K562 (cell line): ENCODE results near the gene TRMU. TPM values are rescaled to one million over a fixed set of nuclear protein-coding genes. Genes with fewer than 3 reads are reported as not detected.
A peak's percentile ranks its signal among the peaks of the same experiment; 100 is the strongest.

Experiments
- DLX4 ChIP-seq: fragments of 250-450 bp; sonication (Bioruptor Pico); IDR thresholded peaks from 2 replicates; pipeline ENCODE4 v1.6.1; 2021; ENCODE audit warnings: mild to moderate bottlenecking
- HINFP ChIP-seq: fragments of 450-650 bp; conservative IDR thresholded peaks from 2 replicates; pipeline ENCODE4 v1.6.1; 2016; ENCODE audit warnings: missing genetic modification characterization, low read depth, mild to moderate bottlenecking, control low read depth, missing compliant biosample characterization
- JUN ChIP-seq, 2 experiments: sonication (generic) in 1 of 2; formaldehyde crosslinking in 1 of 2; IDR thresholded peaks; 2 replicates each; pipeline versions ENCODE4 v1.6.1 to v1.8.0; 2012 to 2022; ENCODE audit warnings: borderline replicate concordance in 2 of 2, mild to moderate bottlenecking in 2 of 2, improper control_type of control experiment in 1 of 2, low read depth in 1 of 2, low read length in 1 of 2, missing genetic modification reagents in 1 of 2
- TCF7L2 ChIP-seq: fragments of 150-350 bp; IDR thresholded peaks from 2 replicates; pipeline ENCODE4 v1.6.1; 2016; ENCODE audit warnings: low read depth, mild to moderate bottlenecking, low read length, moderate library complexity
- ZNF24 ChIP-seq: fragments of 450-650 bp; IDR thresholded peaks from 2 replicates; pipeline ENCODE4 v1.6.1; 2016
- ZNF3 ChIP-seq: fragments of 250-450 bp; sonication (Bioruptor Pico); IDR thresholded peaks from 2 replicates; pipeline ENCODE4 v1.5.0; 2021; ENCODE audit warnings: mild to moderate bottlenecking, moderate library complexity
- ZNF561 ChIP-seq: fragments of 450-650 bp; formaldehyde crosslinking; conservative IDR thresholded peaks from 2 replicates; pipeline ENCODE4 v1.4.0; 2020; ENCODE audit warnings: mild to moderate bottlenecking, moderate library complexity
- polyA plus RNA-seq, 8 experiments: library from polyadenylated mRNA; depleted of rRNA in 4 of 8; stranded (reverse) in 5 of 8; unstranded in 3 of 8; fragments of >200 nt; fragmentation: Nextera tagmentation in 2 of 8; fragmentation: Illumina TruSeq in 1 of 8; extraction: Ambion mirVana in 2 of 8; extraction: Trizol in 1 of 8; gene quantifications; 2 replicates each; pipeline versions ENCODE4 v1.2.1 to v1.2.3, GENCODE V29; 2011 to 2014; ENCODE audit warnings: inconsistent platforms in 1 of 8, missing spikeins in 1 of 8
- total RNA-seq, 7 experiments: library from RNA; depleted of rRNA in 6 of 7; stranded (reverse); fragments of >200 nt in 6 of 7; fragmentation: Illumina TruSeq in 2 of 7; extraction: Trizol in 2 of 7; gene quantifications; 2 replicates each; pipeline versions ENCODE4 v1.2.1 to v1.2.3, GENCODE V29; 2011 to 2021; ENCODE audit warnings: low replicate concordance in 1 of 7
- TF ChIP-seq, protein P1 (sequence below): sonication (generic); formaldehyde crosslinking; IDR thresholded peaks from 2 replicates; pipeline ENCODE4 v1.8.1; 2023; ENCODE audit warnings: mild to moderate bottlenecking, missing genetic modification reagents
- TF ChIP-seq, protein P2 (sequence below): fragments of 450-650 bp; IDR thresholded peaks from 2 replicates; pipeline ENCODE4 v1.6.1; 2018; ENCODE audit not compliant: partially characterized antibody
- TF ChIP-seq, protein P3 (sequence below): fragments of 450-650 bp; IDR thresholded peaks from 2 replicates; pipeline ENCODE4 v1.6.1; 2014; ENCODE audit warnings: low read depth, mild to moderate bottlenecking, moderate library complexity, borderline replicate concordance
- TF ChIP-seq, protein P4 (sequence below): fragments of 250-450 bp; sonication (Bioruptor Pico); IDR thresholded peaks from 2 replicates; pipeline ENCODE4 v1.8.0; 2021; ENCODE audit warnings: borderline replicate concordance, mild to moderate bottlenecking, moderate library complexity; ENCODE audit not compliant: poor library complexity, severe bottlenecking

Gene TRMU
- total and polyA plus RNA-seq, 9 of the 15 experiments (the other 6 are each of a cell fraction or from before 2014, with no cell fraction given): 2.3 to 49.9 (median 35.3) TPM

- TF ChIP-seq, protein P1, sequence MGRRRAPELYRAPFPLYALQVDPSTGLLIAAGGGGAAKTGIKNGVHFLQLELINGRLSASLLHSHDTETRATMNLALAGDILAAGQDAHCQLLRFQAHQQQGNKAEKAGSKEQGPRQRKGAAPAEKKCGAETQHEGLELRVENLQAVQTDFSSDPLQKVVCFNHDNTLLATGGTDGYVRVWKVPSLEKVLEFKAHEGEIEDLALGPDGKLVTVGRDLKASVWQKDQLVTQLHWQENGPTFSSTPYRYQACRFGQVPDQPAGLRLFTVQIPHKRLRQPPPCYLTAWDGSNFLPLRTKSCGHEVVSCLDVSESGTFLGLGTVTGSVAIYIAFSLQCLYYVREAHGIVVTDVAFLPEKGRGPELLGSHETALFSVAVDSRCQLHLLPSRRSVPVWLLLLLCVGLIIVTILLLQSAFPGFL (CRISPR knock-in tag): no peak
- TF ChIP-seq DLX4 (CRISPR knock-in tag): no peak
- TF ChIP-seq, protein P2, sequence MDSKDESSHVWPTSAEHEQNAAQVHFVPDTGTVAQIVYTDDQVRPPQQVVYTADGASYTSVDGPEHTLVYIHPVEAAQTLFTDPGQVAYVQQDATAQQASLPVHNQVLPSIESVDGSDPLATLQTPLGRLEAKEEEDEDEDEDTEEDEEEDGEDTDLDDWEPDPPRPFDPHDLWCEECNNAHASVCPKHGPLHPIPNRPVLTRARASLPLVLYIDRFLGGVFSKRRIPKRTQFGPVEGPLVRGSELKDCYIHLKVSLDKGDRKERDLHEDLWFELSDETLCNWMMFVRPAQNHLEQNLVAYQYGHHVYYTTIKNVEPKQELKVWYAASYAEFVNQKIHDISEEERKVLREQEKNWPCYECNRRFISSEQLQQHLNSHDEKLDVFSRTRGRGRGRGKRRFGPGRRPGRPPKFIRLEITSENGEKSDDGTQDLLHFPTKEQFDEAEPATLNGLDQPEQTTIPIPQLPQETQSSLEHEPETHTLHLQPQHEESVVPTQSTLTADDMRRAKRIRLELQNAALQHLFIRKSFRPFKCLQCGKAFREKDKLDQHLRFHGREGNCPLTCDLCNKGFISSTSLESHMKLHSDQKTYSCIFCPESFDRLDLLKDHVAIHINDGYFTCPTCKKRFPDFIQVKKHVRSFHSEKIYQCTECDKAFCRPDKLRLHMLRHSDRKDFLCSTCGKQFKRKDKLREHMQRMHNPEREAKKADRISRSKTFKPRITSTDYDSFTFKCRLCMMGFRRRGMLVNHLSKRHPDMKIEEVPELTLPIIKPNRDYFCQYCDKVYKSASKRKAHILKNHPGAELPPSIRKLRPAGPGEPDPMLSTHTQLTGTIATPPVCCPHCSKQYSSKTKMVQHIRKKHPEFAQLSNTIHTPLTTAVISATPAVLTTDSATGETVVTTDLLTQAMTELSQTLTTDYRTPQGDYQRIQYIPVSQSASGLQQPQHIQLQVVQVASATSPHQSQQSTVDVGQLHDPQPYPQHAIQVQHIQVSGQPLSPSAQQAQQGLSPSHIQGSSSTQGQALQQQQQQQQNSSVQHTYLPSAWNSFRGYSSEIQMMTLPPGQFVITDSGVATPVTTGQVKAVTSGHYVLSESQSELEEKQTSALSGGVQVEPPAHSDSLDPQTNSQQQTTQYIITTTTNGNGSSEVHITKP: no peak
- TF ChIP-seq ZNF3 (CRISPR knock-in tag): no peak
- no peak for TF ChIP-seq TCF7L2
- TF ChIP-seq ZNF561 (CRISPR knock-in tag): no peak
- TF ChIP-seq ZNF24: no peak
- TF ChIP-seq, protein P3, sequence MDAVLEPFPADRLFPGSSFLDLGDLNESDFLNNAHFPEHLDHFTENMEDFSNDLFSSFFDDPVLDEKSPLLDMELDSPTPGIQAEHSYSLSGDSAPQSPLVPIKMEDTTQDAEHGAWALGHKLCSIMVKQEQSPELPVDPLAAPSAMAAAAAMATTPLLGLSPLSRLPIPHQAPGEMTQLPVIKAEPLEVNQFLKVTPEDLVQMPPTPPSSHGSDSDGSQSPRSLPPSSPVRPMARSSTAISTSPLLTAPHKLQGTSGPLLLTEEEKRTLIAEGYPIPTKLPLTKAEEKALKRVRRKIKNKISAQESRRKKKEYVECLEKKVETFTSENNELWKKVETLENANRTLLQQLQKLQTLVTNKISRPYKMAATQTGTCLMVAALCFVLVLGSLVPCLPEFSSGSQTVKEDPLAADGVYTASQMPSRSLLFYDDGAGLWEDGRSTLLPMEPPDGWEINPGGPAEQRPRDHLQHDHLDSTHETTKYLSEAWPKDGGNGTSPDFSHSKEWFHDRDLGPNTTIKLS: peak; percentile 75
- TF ChIP-seq, protein P4, sequence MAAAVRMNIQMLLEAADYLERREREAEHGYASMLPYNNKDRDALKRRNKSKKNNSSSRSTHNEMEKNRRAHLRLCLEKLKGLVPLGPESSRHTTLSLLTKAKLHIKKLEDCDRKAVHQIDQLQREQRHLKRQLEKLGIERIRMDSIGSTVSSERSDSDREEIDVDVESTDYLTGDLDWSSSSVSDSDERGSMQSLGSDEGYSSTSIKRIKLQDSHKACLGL: no peak
- TF ChIP-seq JUN (IDR thresholded peaks at IDR 0.05; ENCODE audit: borderline replicate concordance, low read depth, low read length): no peak
- TF ChIP-seq JUN (CRISPR knock-in tag; IDR thresholded peaks at IDR 0.05; ENCODE audit: borderline replicate concordance): no peak
- no peak for TF ChIP-seq HINFP (tag)
These were observed 39.0 kb upstream of the TRMU start, which contains the start of gene GTSE1 (continued) for GRCh38 chr22:46296257-46297150.
